ENCODE measurements around the gene CCNJL.
"Not testable (repeated sequence)": the region's sequence is repeated elsewhere in the genome, so short reads cannot be mapped to it uniquely, and the experiment has no call there.

Gene CCNJL

GRCh38 chr5:160260881-160261815 is 51.2 kb downstream of the CCNJL start:
- no peak for DNase-seq (ENCODE audit: low spot score)

GRCh38 chr5:160260006-160260775 is 52.2 kb downstream of the CCNJL start:
- no peak for DNase-seq (ENCODE audit: low spot score)

GRCh38 chr5:160259341-160259740 is 53.0 kb downstream of the CCNJL start:
- no peak for DNase-seq (ENCODE audit: low spot score)

- no peak for DNase-seq (ENCODE audit: low spot score)
These were observed 57.7 kb downstream of the CCNJL start for GRCh38 chr5:160254706-160255105.

GRCh38 chr5:160253441-160253840 is 58.9 kb downstream of the CCNJL start:
- DNase-seq (ENCODE audit: low spot score): no peak

- DNase-seq (ENCODE audit: low spot score): no peak
These were observed 59.4 kb downstream of the CCNJL start for GRCh38 chr5:160252916-160253315.

GRCh38 chr5:160251406-160252155 is 60.8 kb downstream of the CCNJL start:
- DNase-seq (ENCODE audit: low spot score): no peak

- no peak for DNase-seq (ENCODE audit: low spot score)
These were observed 61.5 kb downstream of the CCNJL start for GRCh38 chr5:160250826-160251225.

- DNase-seq (ENCODE audit: low spot score): no peak
These were observed 62.1 kb downstream of the CCNJL start for GRCh38 chr5:160250226-160250625.

- DNase-seq (ENCODE audit: low spot score): not testable (repeated sequence)
These were observed 62.8 kb downstream of the CCNJL start for GRCh38 chr5:160249570-160249969.

GRCh38 chr5:160245506-160246086 is 66.8 kb downstream of the CCNJL start:
- no peak for DNase-seq (ENCODE audit: low spot score)

- DNase-seq (ENCODE audit: low spot score): no peak
These were observed 70.2 kb downstream of the CCNJL start for GRCh38 chr5:160242145-160242544.

- DNase-seq (ENCODE audit: low spot score): no peak
These were observed 72.0 kb downstream of the CCNJL start for GRCh38 chr5:160240350-160240749.

- DNase-seq (ENCODE audit: low spot score): no peak
These were observed 74.7 kb downstream of the CCNJL start for GRCh38 chr5:160237571-160238093.

- no peak for DNase-seq (ENCODE audit: low spot score)
These were observed 76.6 kb downstream of the CCNJL start for GRCh38 chr5:160235731-160236130.

GRCh38 chr5:160233215-160233614 is 79.1 kb downstream of the CCNJL start:
- no peak for DNase-seq (ENCODE audit: low spot score)

- no peak for DNase-seq (ENCODE audit: low spot score)
These were observed 80.5 kb downstream of the CCNJL start for GRCh38 chr5:160231783-160232342.

- no peak for DNase-seq (ENCODE audit: low spot score)
These were observed 81.5 kb downstream of the CCNJL start for GRCh38 chr5:160230686-160231527.

GRCh38 chr5:160229190-160229742 is 83.1 kb downstream of the CCNJL start, which contains the start of gene FABP6:
FABP6 (plus strand) TSS chr5:160229506; CDS start chr5:160229558, 52 bp downstream.
- no peak for DNase-seq (ENCODE audit: low spot score)

GRCh38 chr5:160227012-160227411 is 85.4 kb downstream of the CCNJL start:
- DNase-seq (ENCODE audit: low spot score): no peak
